ENCODE data around the gene MAST1.
A peak's percentile ranks its signal among the peaks of the same experiment; 100 is the strongest.

Gene MAST1

DNA sequence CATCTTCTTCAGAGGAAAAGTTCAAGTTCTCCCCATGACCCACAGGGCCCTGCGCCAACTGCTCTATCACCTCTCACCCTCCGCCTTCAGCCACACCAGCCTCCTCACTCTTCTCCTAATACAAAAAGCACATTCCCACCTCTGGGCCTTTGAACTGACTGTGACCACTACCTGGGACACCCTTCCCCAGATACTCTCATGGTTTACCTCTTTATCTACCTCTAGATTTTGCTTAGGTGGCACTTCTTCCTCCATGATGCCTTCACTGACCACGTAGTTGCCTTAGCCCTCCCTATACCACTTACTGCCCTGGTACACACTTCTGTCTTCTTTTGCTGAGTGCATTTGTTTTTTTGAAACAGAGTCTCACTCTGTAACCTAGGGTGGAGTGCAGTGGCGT is 84.6 kb downstream of the MAST1 start:
- Histone ChIP-seq H2BK15ac (ENCODE audit: low read length) (no peak overlapping the region), H3K9ac (ENCODE audit: low read depth, low read length, poor library complexity) (no peak overlapping the region), H2AFZ (ENCODE audit: low read length) (no peak overlapping the region), H4K91ac (ENCODE audit: low read depth, low read length, poor library complexity) (no peak overlapping the region), H3K36me3 (replicated peaks in 1 of 2; ENCODE audit: control insufficient read depth in 2 of 2, insufficient read depth in 2 of 2, low read length in 2 of 2) (peaks cover 37 to 59% of the 10 kb centered on the region in 2 donors), H4K8ac (ENCODE audit: low read depth, low read length) (no peak overlapping the region), H3K4ac (ENCODE audit: low read length) (no peak overlapping the region), H3K18ac (ENCODE audit: low read length) (no peak overlapping the region), H2AK5ac (ENCODE audit: low read depth, low read length) (no peak overlapping the region), H3K14ac (ENCODE audit: low read length) (no peak overlapping the region), H3K27me3 (ENCODE audit: control insufficient read depth in 3 of 3, insufficient read depth in 3 of 3, low read depth in 1 of 3, low read length in 3 of 3) (peaks cover 0 to 2% (median 0%) of the 10 kb centered on the region in 3 experiments), H3K4me3 (ENCODE audit: low read length in 2 of 2) (no peak overlapping the region), H3K9me3 (replicated peaks in 1 of 2; ENCODE audit: control insufficient read depth in 2 of 2, insufficient read depth in 1 of 2, low read depth in 1 of 2, low read length in 2 of 2) (peaks cover 0 to 3% of the 10 kb centered on the region in 2 donors), H2BK12ac (ENCODE audit: low read length) (no peak overlapping the region), H2BK120ac (ENCODE audit: low read depth, low read length) (no peak overlapping the region), H3K27ac (replicated peaks; ENCODE audit: low read length) (no peak overlapping the region), H3K4me1 (ENCODE audit: control insufficient read depth in 2 of 2, insufficient read depth in 1 of 2, low read depth in 1 of 2, low read length in 2 of 2) (peaks cover 0 to 2% of the 10 kb centered on the region in 2 donors), H3K23ac (ENCODE audit: low read depth, low read length, poor library complexity) (no peak overlapping the region), H2BK5ac (ENCODE audit: low read length) (no peak overlapping the region), H3K4me2 (ENCODE audit: insufficient read depth, low read length, poor library complexity, severe bottlenecking) (no peak overlapping the region), H3K79me1 (ENCODE audit: low read depth, low read length) (peaks cover 1% of the 10 kb centered on the region)
- no peak for DNase-seq (ENCODE audit: low spot score)
- no CpG with 5 or more reads among the region's 4 CpGs for WGBS, 2 donors (ENCODE audit: extremely low coverage in 2 of 2, insufficient read length in 2 of 2, insufficient replicate concordance in 1 of 2)

Small RNAs within 50 kb of the gene (small RNA-seq; reads per million reads assigned to genes)
- gene MIR5695 (ENCODE audit: insufficient read depth) (3.9 reads per million, percentile 6 among the genes with 10 or more reads in this experiment), gene MIR6794 (ENCODE audit: insufficient read depth) (1.2 reads per million)
